Germinal center (tissue), 1 donor: ENCODE results near the gene ERBB4.

Experiments
- DNase-seq: peaks from one replicate; pipeline ENCODE4 v3.0.0; 2012; ENCODE audit warnings: mixed read lengths, low spot score

ERBB4 gene

DNA sequence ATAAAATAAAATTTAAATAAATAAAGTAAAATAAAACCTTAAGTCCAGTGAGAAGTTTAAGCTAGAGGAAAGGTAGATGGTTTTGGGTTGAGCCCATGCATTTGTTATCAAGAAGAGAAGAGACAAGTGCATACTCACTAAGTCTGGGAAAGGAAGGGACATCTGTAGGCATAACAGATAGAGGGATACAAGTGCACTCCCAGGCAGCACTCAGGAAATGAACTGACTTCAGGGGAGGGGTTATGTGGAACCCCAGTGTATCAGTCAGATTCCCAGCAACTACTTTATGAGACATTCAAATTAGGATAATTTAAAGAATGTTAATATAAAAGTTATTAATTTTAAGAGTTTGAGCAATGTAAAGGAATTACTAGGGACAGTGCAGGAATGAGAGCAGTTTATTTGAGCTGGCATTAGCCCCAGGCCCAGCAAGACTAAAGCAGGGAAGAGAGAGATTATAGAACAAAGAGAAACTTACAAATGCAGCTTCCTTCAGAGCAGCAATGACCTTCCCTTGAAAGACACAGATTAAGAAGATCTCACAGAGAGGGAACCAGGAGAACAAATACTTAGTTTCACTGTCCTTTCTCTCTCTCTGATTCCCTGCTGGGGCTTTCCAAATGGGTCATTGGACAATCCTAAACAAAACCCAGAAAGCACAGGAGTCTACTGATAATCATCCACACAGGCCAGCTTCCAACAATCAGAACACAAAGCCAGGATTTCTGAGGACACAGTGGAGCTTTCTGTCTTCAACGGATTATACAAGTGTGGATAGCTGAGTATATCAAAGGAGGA is 109.7 kb downstream of the ERBB4 start:
- DNase-seq: no peak

- no peak for DNase-seq
These were observed 111.0 kb downstream of the ERBB4 start for GRCh38 chr2:212427638-212428037.

GRCh38 chr2:212426637-212427412 is 111.8 kb downstream of the ERBB4 start:
- no peak for DNase-seq

GRCh38 chr2:212424082-212424481 is 114.5 kb downstream of the ERBB4 start:
- DNase-seq: no peak

DNA sequence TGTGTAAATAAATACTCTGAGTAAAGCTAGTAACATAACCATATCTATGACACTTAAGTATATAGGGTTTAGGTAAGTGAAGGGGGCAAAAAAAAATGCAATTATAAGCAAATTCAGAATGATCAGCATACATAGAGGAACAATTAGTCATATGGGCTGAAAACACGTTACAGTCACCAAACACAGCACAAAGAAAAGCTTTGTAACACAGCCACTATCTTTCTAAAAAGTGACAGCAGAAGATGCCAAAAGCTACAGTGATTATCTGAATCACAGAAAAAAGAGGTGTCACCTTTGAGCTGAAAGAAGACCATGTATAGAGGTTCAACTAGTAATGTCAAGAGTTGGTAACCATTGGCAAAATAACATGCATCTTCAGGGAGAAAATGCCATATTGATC is 115.5 kb downstream of the ERBB4 start:
- no peak for DNase-seq

- no peak for DNase-seq
These were observed 116.9 kb downstream of the ERBB4 start for GRCh38 chr2:212421556-212422334.

DNA sequence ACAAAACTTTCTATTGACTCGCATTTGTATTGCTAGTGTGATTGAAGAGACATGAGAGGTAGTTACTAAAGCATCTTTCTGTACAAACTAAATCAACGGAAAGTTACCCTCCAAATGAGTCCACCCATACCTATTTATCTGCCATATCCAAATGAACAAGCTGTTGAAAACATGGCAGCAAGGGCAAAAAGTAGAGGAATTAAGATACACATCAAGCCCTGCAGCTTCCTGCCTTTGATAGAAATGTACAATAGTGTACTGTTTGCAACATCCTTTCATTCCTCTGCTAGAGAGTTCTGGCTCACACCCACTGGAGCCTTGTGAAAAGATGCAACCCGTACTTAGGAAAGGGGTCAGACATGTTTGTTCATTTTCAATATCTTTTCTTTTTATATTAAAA is 122.5 kb downstream of the ERBB4 start:
- DNase-seq: no peak

DNA sequence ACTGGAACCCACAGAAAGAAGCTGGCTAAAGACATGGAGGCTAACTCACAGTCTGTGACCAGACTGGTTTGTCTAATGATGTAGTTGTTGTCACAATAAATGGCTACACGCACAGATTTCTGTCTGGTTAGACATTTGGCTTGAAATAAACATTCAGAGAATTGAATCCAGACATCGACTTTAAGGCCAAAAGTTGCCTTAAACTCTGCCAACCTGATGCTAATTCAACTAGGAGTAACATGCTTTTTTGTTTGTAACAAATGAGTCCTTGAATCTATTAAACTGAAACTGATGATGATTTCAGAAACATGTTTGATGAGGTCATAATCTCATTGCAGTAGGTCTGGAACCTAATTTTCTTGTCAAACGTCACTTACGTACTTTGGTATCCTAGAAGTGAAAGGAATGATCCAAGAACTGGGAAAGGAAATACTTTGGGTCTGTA is 123.8 kb downstream of the ERBB4 start:
- DNase-seq: no peak

- DNase-seq: no peak
These were observed 129.0 kb downstream of the ERBB4 start for GRCh38 chr2:212409560-212409959.

- DNase-seq: no peak
These were observed 130.1 kb downstream of the ERBB4 start for GRCh38 chr2:212408524-212408923.

GRCh38 chr2:212406716-212407115 is 131.9 kb downstream of the ERBB4 start:
- DNase-seq: no peak

DNA sequence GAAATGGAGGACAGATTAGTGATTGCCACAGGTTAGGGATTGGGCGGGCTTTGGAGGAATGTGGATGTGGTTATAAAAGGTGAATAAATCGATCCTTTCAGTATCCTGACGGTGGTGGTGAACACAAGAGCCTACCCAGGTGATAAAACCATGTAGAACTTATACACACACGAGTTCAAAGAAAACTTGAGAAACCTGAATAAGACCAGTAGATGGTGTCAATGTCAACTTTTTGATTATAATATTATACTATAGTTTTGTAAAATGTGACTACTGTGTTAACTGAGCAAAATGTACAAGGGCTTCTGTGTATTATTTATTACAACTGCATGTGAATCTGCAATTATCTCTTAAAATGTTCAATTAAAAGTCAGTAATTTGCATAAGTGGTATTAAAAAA is 136.3 kb downstream of the ERBB4 start:
- DNase-seq: no peak

DNA sequence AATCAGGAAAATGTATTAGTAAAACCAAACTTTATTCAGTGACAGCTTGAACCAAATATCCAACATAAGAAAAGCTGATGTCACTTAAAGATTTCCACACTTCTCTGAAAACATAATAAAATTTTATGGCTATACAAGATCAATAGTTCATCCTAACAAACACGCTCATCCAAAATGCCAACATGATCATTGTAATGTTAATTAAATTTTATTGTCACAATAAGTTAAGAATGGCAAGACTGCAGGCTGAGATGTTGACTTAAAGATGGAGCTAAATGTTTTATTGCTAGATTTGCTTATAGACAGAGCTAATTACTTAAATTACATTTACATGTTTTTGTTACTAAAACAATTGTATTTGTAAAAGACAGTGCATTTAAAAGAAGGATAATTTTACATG is 140.3 kb downstream of the ERBB4 start:
- no peak for DNase-seq

DNA sequence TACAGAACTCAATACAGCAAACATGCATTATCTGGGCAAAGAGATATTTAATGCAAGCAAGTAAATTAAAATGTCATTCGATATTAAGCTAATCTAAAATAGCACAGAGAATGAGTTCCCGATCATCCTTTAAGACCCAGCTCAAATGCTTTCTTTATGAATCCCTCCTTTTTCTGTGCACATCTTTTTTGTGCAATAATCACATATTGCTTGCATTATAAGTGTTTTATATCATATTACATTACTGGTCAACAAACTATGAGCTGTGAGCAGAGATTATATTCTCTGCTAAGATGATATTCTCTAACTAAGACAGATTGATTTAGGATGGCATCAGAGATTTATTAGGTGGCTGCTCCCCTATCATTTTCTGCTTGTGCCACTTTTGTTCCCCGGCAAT is 146.1 kb downstream of the ERBB4 start:
- DNase-seq: no peak

- DNase-seq: no peak
These were observed 146.6 kb downstream of the ERBB4 start for GRCh38 chr2:212392043-212392442.

- DNase-seq: no peak
These were observed 151.5 kb downstream of the ERBB4 start for GRCh38 chr2:212387146-212387545.

- DNase-seq: no peak
These were observed 153.4 kb downstream of the ERBB4 start for GRCh38 chr2:212385241-212385640.

GRCh38 chr2:212384027-212384426 is 154.6 kb downstream of the ERBB4 start:
- DNase-seq: no peak

DNA sequence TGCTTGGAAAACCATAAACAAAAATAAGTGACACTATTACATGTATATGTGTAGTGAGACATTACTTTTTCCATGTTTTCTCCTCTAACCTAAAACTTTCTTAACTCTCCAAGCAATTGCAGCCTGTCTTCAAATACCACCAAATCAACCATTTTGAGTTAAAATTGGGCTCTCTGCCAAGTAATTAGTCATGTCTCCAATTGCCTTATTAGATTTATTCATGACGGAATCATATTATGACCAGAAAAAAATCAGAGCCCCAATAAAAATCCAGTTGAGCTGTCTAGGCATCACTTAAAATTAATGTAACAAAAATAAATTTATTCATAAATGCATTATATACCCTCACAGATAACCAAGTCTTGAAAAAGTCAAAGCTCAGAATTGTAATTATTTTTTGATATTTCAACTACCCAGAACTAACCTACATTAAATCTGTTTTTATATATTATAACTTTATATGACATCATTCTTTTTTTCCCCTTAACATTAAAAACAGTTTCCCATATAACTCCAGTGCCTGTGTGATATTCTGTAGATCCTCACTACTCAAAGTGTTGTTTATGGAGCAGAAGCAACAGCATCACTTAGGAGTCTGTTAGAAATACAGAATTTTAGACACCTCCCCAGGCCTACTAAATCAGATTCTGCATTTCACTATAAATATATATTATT is 157.0 kb downstream of the ERBB4 start:
- DNase-seq: no peak

DNA sequence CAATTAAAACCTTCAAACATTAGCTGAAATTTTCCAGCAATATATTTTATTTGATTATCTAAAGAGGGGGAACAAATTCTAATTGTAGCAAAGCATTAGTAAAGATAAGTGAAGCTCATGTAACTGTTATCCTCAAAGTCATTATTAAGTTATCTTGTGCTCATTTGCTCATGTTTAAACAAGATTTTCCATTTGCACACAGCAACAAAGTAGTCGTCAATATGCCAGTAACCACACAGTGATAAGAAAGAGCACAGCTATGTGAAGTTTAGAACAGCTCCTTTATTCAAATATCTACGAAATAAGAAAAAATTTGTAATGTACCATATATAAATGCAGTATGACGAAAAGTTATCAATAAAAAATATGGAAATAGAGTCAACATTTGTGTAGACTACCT is 159.5 kb downstream of the ERBB4 start:
- no peak for DNase-seq

- DNase-seq: no peak
These were observed 171.2 kb downstream of the ERBB4 start for GRCh38 chr2:212367431-212367830.
